GM12874 (cell line): Measurements from ENCODE around the gene MAN1A2.

Experiments
- TF ChIP-seq, protein P1 (sequence below): IDR thresholded peaks from 2 replicates; pipeline ENCODE4 v1.5.1; 2011; ENCODE audit warnings: low read depth, mild to moderate bottlenecking, control low read depth, low read length, moderate library complexity; ENCODE audit not compliant: insufficient read depth

The MAN1A2 gene

DNA sequence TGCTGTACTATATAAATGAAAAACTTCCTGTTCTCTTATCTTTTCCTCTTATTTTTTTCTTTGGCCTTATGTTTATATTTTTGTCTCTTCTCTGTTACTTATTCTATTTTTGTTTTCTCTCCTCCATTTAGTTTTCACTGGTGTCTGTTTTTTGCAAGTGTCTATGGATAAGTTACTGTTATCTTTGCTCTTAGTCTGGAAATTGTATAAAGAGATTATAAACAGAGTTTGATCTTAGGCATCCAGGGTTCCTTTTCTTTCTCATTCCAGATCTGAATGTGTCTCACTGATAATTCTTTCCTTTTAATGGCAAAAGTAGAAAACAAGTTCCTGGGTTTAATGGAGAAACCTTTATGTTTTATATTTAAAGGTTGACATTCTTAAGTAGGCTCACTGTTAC, 34.5 kb downstream of the MAN1A2 start:
- TF ChIP-seq, protein P1, sequence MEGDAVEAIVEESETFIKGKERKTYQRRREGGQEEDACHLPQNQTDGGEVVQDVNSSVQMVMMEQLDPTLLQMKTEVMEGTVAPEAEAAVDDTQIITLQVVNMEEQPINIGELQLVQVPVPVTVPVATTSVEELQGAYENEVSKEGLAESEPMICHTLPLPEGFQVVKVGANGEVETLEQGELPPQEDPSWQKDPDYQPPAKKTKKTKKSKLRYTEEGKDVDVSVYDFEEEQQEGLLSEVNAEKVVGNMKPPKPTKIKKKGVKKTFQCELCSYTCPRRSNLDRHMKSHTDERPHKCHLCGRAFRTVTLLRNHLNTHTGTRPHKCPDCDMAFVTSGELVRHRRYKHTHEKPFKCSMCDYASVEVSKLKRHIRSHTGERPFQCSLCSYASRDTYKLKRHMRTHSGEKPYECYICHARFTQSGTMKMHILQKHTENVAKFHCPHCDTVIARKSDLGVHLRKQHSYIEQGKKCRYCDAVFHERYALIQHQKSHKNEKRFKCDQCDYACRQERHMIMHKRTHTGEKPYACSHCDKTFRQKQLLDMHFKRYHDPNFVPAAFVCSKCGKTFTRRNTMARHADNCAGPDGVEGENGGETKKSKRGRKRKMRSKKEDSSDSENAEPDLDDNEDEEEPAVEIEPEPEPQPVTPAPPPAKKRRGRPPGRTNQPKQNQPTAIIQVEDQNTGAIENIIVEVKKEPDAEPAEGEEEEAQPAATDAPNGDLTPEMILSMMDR = no peak

DNA sequence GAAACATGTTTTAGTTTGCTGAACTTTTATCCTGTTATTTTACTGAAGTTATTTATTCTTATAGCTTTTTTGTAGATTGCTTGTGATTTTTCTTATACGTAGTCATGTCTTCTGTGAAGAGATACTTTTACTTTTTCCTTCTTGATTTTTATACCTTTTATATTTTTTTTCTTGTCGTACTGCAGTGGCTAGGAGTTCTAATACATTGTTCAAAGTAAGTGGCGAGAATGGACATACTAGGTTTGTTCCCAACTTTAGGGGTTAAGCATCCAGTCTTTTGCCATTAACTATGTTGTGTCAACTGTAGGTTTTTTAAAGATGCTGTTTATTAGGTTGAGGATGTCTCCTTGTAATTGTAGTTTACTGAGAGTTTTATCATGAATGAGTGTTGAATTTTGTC, 36.3 kb downstream of the MAN1A2 start:
- TF ChIP-seq, protein P1 = no peak

DNA sequence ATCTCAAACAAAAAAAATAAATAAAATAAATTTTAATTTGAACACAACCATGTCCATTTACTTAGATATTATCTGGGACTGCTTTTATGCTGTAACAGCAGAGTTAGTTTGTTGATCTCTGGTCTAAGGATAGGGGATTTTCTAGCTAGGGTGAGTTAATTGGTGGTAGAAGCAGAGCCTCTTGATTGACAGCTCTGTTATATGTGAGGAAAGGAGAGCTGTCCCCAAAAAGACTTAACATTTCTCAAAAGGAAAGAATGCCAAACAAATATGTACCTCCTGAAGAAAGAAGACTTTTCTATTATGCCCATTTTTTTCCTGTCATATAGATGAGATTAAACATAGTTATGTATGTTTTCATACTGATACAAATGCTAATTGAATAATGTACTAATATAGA, 37.8 kb downstream of the MAN1A2 start:
- TF ChIP-seq, protein P1 = no peak

DNA sequence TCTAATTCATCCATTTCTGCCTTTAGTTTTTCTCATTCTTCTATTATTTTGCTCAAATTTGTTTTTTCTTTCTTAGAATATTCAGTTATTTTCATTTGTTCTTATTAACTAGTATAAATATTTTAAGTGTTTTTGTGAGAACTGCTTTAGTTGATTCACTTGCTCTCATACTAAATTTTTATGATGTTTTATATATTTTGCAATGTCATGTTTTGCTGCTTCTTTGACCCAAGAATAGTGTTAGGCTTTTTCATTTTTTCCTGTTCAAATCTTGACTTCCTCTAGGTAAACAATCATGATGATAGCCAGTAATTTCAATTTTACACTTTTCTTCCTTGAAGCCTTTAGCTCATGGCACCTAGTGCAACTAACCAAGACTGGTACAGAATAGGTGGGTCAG, 45.2 kb downstream of the MAN1A2 start:
- TF ChIP-seq, protein P1 = no peak

DNA sequence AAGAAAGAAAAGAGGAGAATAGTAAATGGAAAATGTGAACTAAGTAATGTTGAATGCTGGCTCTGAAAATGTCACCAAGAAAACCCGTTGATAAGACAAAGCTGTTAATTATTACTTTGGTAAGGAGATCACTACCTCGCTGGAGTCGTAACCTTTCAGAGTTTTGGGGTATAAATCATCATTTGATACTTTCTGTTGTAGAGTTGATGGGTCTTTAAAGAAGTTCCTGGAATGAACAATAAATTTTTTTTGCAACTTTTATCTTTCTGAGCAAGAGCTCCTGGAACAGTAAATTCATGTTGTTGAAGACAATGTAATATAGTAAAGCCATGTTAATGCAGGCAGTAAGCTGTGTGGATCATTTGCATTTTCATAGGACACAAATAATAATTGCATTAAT, 46.2 kb downstream of the MAN1A2 start:
- TF ChIP-seq, protein P1 = no peak

DNA sequence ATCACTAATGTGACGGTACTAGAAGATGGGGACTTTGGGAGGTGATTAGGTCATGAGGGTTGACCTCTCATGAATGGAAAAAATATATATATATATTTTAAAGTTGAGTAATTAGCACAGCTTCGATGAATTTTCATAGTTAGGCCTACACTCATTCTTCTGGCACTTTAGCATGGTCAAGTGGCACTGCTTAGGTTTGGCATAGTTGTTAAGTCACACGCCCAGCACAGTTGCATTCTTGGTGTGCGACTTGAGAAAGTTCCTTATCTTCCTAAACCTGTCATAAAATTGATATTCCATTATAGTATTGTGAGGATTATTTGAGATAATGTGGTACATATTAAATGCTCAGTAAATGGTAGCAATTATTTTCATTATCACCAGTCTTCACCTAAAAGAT, 47.7 kb downstream of the MAN1A2 start:
- TF ChIP-seq, protein P1 = no peak

DNA sequence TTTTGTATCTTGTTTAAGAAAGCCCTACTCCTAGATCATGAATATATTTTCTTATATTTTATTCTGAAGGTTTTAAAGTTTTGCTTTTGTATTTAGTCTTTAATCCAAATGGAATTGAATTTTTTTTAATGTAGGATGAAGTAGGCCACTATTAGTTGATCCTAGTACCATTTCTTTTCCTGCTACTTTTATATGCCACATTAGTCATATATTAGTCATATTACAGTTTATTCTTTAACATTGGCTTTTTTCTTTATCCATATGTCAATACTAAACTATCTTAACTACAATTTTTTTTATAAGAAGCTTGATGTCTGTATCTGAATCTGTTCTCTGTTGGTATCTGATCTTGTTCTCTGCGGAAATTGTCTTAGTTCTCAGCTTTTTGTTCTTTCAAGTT, 48.8 kb downstream of the MAN1A2 start:
- TF ChIP-seq, protein P1 = no peak
